Activated CD4-positive, alpha-beta memory T cell treated with anti-CD3 and anti-CD28 coated beads, Interleukin-2, amount 10 ng/mL, durations not matched to agents 7 days and 5 days (primary cell): Measurements from ENCODE around the gene EPS15. TPM values are rescaled to one million over a fixed set of nuclear protein-coding genes. Genes with fewer than 3 reads are reported as not detected.
"Not testable (repeated sequence)": the region's sequence is repeated elsewhere in the genome, so short reads cannot be mapped to it uniquely, and the experiment has no call there.

Source experiments
- CTCF ChIA-PET: fragments of 350-600 bp; sonication (Branson Sonifier 250); formaldehyde crosslinking; loops from one replicate; lab custom pipeline; 2021; ENCODE audit warnings: antibody characterized with exemption, inconsistent platforms; lab: Charles Lee
- POLR2A ChIA-PET: fragments of 350-600 bp; sonication (Branson Sonifier 250); formaldehyde crosslinking; loops from one replicate; lab custom pipeline; 2021; ENCODE audit warnings: antibody characterized with exemption; lab: Charles Lee
- DNase-seq: peaks from one replicate; pipeline ENCODE4 v3.0.0-alpha.2; 2020
- H3K27ac Mint-ChIP-seq: one replicate; pipeline ENCODE4 v1.8.0; 2021; ENCODE audit warnings: mild to moderate bottlenecking, mixed read lengths
- H3K27me3 Mint-ChIP-seq: one replicate; pipeline ENCODE4 v1.8.0; 2021; ENCODE audit warnings: mixed read lengths
- H3K36me3 Mint-ChIP-seq: one replicate; pipeline ENCODE4 v1.8.0; 2021; ENCODE audit warnings: low read depth, mixed read lengths
- H3K4me1 Mint-ChIP-seq: one replicate; pipeline ENCODE4 v1.8.0; 2021; ENCODE audit warnings: mixed read lengths
- H3K4me3 Mint-ChIP-seq: one replicate; pipeline ENCODE4 v1.8.0; 2021; ENCODE audit warnings: mild to moderate bottlenecking, mixed read lengths
- H3K9me3 Mint-ChIP-seq: one replicate; pipeline ENCODE4 v1.8.0; 2021; ENCODE audit warnings: mixed read lengths
- total RNA-seq, 2 experiments: library from RNA; stranded (reverse); gene quantifications; one replicate each; pipeline ENCODE4 v1.2.3, GENCODE V29; 2021

The EPS15 gene
- total RNA-seq, 2 experiments from 2014 or later, result 71.8 to 75.0 TPM

- POLR2A ChIA-PET, result interaction anchor here (1.1 kb wide), 1 partner anchor 16 kb away, joined by 5 read pairs; the partner anchor contains the start of gene EPS15
- H3K36me3 Mint-ChIP-seq, result no peaks in the 10 kb centered on the region
- H3K4me1 Mint-ChIP-seq, result peaks cover 13% of the 10 kb centered on the region
- DNase-seq, result peak; percentile 49
- H3K4me3 Mint-ChIP-seq, result no peak overlapping the region
- H3K9me3 Mint-ChIP-seq, result no peaks in the 10 kb centered on the region
- H3K27me3 Mint-ChIP-seq, result no peaks in the 10 kb centered on the region
- no peak overlapping the region for H3K27ac Mint-ChIP-seq
- CTCF ChIA-PET, result interaction anchor here (0.6 to 1.5 kb wide), 7 partner anchors 8 to 204 kb away, joined by 3 to 7 read pairs (median 3); no protein-coding TSS in a partner anchor
Observed at GRCh38 chr1:51535006-51535592, 16.0 kb upstream of the EPS15 start.

GRCh38 chr1:51534447-51534846 lies 15.4 kb upstream of the EPS15 start:
- Mint-ChIP-seq H3K4me3 (no peak overlapping the region), H3K36me3 (no peaks in the 10 kb centered on the region), H3K27me3 (no peaks in the 10 kb centered on the region), H3K9me3 (no peaks in the 10 kb centered on the region), H3K4me1 (peaks cover 13% of the 10 kb centered on the region), H3K27ac (no peak overlapping the region)
- no peak for DNase-seq
- ChIA-PET POLR2A (interaction anchor here (1.1 kb wide), 1 partner anchor 15 kb away, joined by 5 read pairs; the partner anchor contains the start of gene EPS15), CTCF (interaction anchor here (1.1 to 1.2 kb wide), 2 partner anchors 10 to 13 kb away, joined by 3 read pairs; no protein-coding TSS in a partner anchor)

- no peak for DNase-seq
- no peak overlapping the region for H3K27ac Mint-ChIP-seq
- no peak overlapping the region for H3K4me3 Mint-ChIP-seq
- POLR2A ChIA-PET, result no interaction called here
- H3K4me1 Mint-ChIP-seq, result peaks cover 14% of the 10 kb centered on the region
- no peaks in the 10 kb centered on the region for H3K9me3 Mint-ChIP-seq
- no peaks in the 10 kb centered on the region for H3K27me3 Mint-ChIP-seq
- CTCF ChIA-PET, result interaction anchor here (1.0 kb wide), 1 partner anchor 9 kb away, joined by 4 read pairs; no protein-coding TSS in a partner anchor
- no peaks in the 10 kb centered on the region for H3K36me3 Mint-ChIP-seq
Observed at GRCh38 chr1:51532853-51533252, 13.8 kb upstream of the EPS15 start.

- H3K4me1 Mint-ChIP-seq, result peaks cover 14% of the 10 kb centered on the region
- H3K36me3 Mint-ChIP-seq, H3K9me3 Mint-ChIP-seq, DNase-seq, H3K4me3 Mint-ChIP-seq, H3K27ac Mint-ChIP-seq, POLR2A ChIA-PET, CTCF ChIA-PET, H3K27me3 Mint-ChIP-seq: not testable (repeated sequence)
Observed at GRCh38 chr1:51530447-51530846, 11.4 kb upstream of the EPS15 start.

- Mint-ChIP-seq H3K27me3 (no peaks in the 10 kb centered on the region), H3K36me3 (no peaks in the 10 kb centered on the region), H3K27ac (no peak overlapping the region), H3K4me3 (no peak overlapping the region), H3K9me3 (no peaks in the 10 kb centered on the region), H3K4me1 (peaks cover 1% of the 10 kb centered on the region)
- ChIA-PET POLR2A (no interaction called here), CTCF (interaction anchor here (0.7 kb wide), 1 partner anchor 8 kb away, joined by 3 read pairs; no protein-coding TSS in a partner anchor)
- no peak for DNase-seq
Observed at GRCh38 chr1:51527144-51527543, 8.1 kb upstream of the EPS15 start.

- ChIA-PET POLR2A (interaction anchor here (1.4 kb wide), 1 partner anchor 94 kb away, joined by 3 read pairs; no protein-coding TSS in a partner anchor), CTCF (no interaction called here)
- no peak for DNase-seq
- Mint-ChIP-seq H3K4me3 (no peak overlapping the region), H3K9me3 (no peaks in the 10 kb centered on the region), H3K4me1 (peaks cover 2% of the 10 kb centered on the region), H3K27ac (no peak overlapping the region), H3K36me3 (no peaks in the 10 kb centered on the region), H3K27me3 (no peaks in the 10 kb centered on the region)
Observed at GRCh38 chr1:51526248-51526647, 7.2 kb upstream of the EPS15 start.

- CTCF ChIA-PET, result interaction anchor here (0.6 kb wide), 1 partner anchor 168 kb away, joined by 3 read pairs; no protein-coding TSS in a partner anchor
- Mint-ChIP-seq H3K27ac (no peak overlapping the region), H3K4me3 (no peak overlapping the region)
Observed at GRCh38 chr1:51525295-51525694, 6.2 kb upstream of the EPS15 start.

GRCh38 chr1:51524817-51525216 lies 5.8 kb upstream of the EPS15 start:
- ChIA-PET CTCF (interaction anchor here (0.6 to 1.5 kb wide), 2 partner anchors 11 to 167 kb away, joined by 3 to 7 read pairs; no protein-coding TSS in a partner anchor), POLR2A (interaction anchor here (1.4 kb wide), 1 partner anchor 95 kb away, joined by 3 read pairs; no protein-coding TSS in a partner anchor)
- Mint-ChIP-seq H3K36me3 (peaks cover 2% of the 10 kb centered on the region), H3K27me3 (no peaks in the 10 kb centered on the region), H3K9me3 (no peaks in the 10 kb centered on the region), H3K4me1 (peaks cover 16% of the 10 kb centered on the region), H3K4me3 (no peak overlapping the region), H3K27ac (no peak overlapping the region)
- DNase-seq, result no peak

More at GRCh38 chr1:51525295-51525694, 6.2 kb upstream of the EPS15 start:
- DNase-seq, result no peak
- H3K36me3 Mint-ChIP-seq, result no peaks in the 10 kb centered on the region
- POLR2A ChIA-PET, result interaction anchor here (1.4 kb wide), 1 partner anchor 95 kb away, joined by 3 read pairs; no protein-coding TSS in a partner anchor
- H3K4me1 Mint-ChIP-seq, result peaks cover 11% of the 10 kb centered on the region
- H3K27me3 Mint-ChIP-seq, result no peaks in the 10 kb centered on the region
- no peaks in the 10 kb centered on the region for H3K9me3 Mint-ChIP-seq

- no peak overlapping the region for H3K27ac Mint-ChIP-seq
- POLR2A ChIA-PET, result no interaction called here
- CTCF ChIA-PET, result interaction anchor here (0.5 to 1.5 kb wide), 3 partner anchors 10 to 51 kb away, joined by 3 to 7 read pairs (median 4); no protein-coding TSS in a partner anchor
- no peak overlapping the region for H3K4me3 Mint-ChIP-seq
- H3K27me3 Mint-ChIP-seq, result no peaks in the 10 kb centered on the region
- H3K36me3 Mint-ChIP-seq, result peaks cover 3% of the 10 kb centered on the region
- no peak for DNase-seq
- H3K4me1 Mint-ChIP-seq, result peaks cover 21% of the 10 kb centered on the region
- H3K9me3 Mint-ChIP-seq, result no peaks in the 10 kb centered on the region
Observed at GRCh38 chr1:51523931-51524330, 4.9 kb upstream of the EPS15 start.

GRCh38 chr1:51520700-51521248 lies 1.7 kb upstream of the EPS15 start:
- Mint-ChIP-seq H3K4me1 (peaks cover 40% of the 10 kb centered on the region), H3K36me3 (peaks cover 9% of the 10 kb centered on the region), H3K9me3 (no peaks in the 10 kb centered on the region), H3K27ac (peak overlapping the region; percentile 40), H3K27me3 (no peaks in the 10 kb centered on the region), H3K4me3 (no peak overlapping the region)
- DNase-seq, result no peak
- ChIA-PET POLR2A (interaction anchor here (1.0 kb wide), 1 partner anchor 49 kb away, joined by 3 read pairs; no protein-coding TSS in a partner anchor), CTCF (interaction anchor here (0.6 to 0.8 kb wide), 2 partner anchors 13 to 16 kb away, joined by 3 read pairs; no protein-coding TSS in a partner anchor)

GRCh38 chr1:51519865-51520699 lies 1.0 kb upstream of the EPS15 start:
- Mint-ChIP-seq H3K4me1 (peaks cover 46% of the 10 kb centered on the region), H3K9me3 (no peaks in the 10 kb centered on the region), H3K27me3 (no peaks in the 10 kb centered on the region), H3K36me3 (peaks cover 9% of the 10 kb centered on the region), H3K4me3 (peak overlapping the region; percentile 69), H3K27ac (peak overlapping the region; percentile 62)
- CTCF ChIA-PET, result interaction anchor here (0.5 to 1.4 kb wide), 4 partner anchors 14 to 252 kb away, joined by 3 to 5 read pairs (median 3); no protein-coding TSS in a partner anchor
- no peak for DNase-seq
- POLR2A ChIA-PET, result interaction anchor here (0.5 to 2.6 kb wide), 13 partner anchors 11 to 1495 kb away, joined by 3 to 14 read pairs (median 4); partner anchors contain the start of gene NRDC

GRCh38 chr1:51518586-51519047 lies 449 bp downstream of the EPS15 start:
- Mint-ChIP-seq H3K27ac (peak overlapping the region; percentile 86), H3K9me3 (no peaks in the 10 kb centered on the region), H3K27me3 (no peaks in the 10 kb centered on the region), H3K4me3 (peak overlapping the region; percentile 86), H3K36me3 (peaks cover 9% of the 10 kb centered on the region), H3K4me1 (peaks cover 57% of the 10 kb centered on the region)
- DNase-seq, result peak; percentile 64
- ChIA-PET CTCF (interaction anchor here (1.4 kb wide), 1 partner anchor 13 kb away, joined by 5 read pairs; no protein-coding TSS in a partner anchor), POLR2A (interaction anchor here (0.9 to 2.6 kb wide), 20 partner anchors 9 to 1496 kb away, joined by 3 to 14 read pairs (median 4); partner anchors contain the start of genes NRDC and OSBPL9)
